ENCODE results near the gene ITGBL1.

DNA sequence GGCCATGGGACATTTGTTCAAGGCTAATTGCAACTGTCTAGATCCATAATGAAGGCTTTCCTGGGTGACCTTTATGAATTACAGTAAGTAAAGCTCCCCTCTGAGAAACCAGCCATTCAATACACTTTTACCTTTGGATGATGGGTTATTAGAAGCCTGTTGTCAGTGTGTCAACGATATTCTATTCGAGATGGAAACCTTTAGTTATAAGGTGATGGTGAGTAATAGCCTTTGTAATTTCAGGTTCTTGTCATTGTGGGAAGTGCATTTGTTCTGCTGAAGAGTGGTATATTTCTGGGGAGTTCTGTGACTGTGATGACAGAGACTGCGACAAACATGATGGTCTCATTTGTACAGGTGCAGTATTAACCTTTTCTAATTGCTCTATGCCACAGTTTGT is 261.7 kb downstream of the ITGBL1 start:
- TF ChIP-seq POLR2AphosphoS5 (IDR thresholded peaks at IDR 0.05; ENCODE audit: low read depth, low read length) = no peak
- no peak for TF ChIP-seq POLR2A (IDR thresholded peaks at IDR 0.05; ENCODE audit: low read depth, low read length)
